ENCODE measurements around the gene FLRT3.

GRCh38 chr20:14386726-14387125 is 49.3 kb upstream of the FLRT3 start:
- no peak for TF ChIP-seq CTCF (conservative IDR thresholded peaks at IDR 0.05; ENCODE audit: low read depth, low read length)
- no peak for TF ChIP-seq EZH2 (IDR thresholded peaks at IDR 0.05; ENCODE audit: low read length, unreplicated experiment)
- no peak for TF ChIP-seq EZH2phosphoT487 (IDR thresholded peaks at IDR 0.05; ENCODE audit: borderline replicate concordance, low read length)
